HFFc6 (cell line): Measurements from ENCODE around the gene IYD. TPM values are rescaled to one million over a fixed set of nuclear protein-coding genes. Genes with fewer than 3 reads are reported as not detected.

Source experiments
- DNase-seq: peaks from one replicate; pipeline ENCODE4 v3.0.0-alpha.2; 2018
- H3K27ac Mint-ChIP-seq: 2 replicates; pipeline ENCODE4 v1.8.0; 2020; ENCODE audit warnings: mild to moderate bottlenecking, mixed read lengths
- H3K27me3 Mint-ChIP-seq: 2 replicates; pipeline ENCODE4 v1.8.0; 2021; ENCODE audit warnings: mild to moderate bottlenecking, moderate library complexity, mixed read lengths; ENCODE audit not compliant: insufficient read depth
- H3K36me3 Mint-ChIP-seq: 2 replicates; pipeline ENCODE4 v1.8.0; 2021; ENCODE audit warnings: low read depth, mixed read lengths
- H3K4me1 Mint-ChIP-seq: 2 replicates; pipeline ENCODE4 v1.8.0; 2020; ENCODE audit warnings: low read depth, mixed read lengths
- H3K4me3 Mint-ChIP-seq: 2 replicates; pipeline ENCODE4 v1.8.0; 2020; ENCODE audit warnings: mild to moderate bottlenecking, moderate library complexity, mixed read lengths
- H3K9me3 Mint-ChIP-seq: 2 replicates; pipeline ENCODE4 v1.8.0; 2020; ENCODE audit warnings: mild to moderate bottlenecking, mixed read lengths
- total RNA-seq, 6 experiments: library from RNA; stranded (reverse); fragmentation: NEBNext Ultra II Directional; extraction: Animal tissue kit (Norgen Biotek cat#: 25700); gene quantifications; 2 replicates in 1 of 6; 3 replicates in 5 of 6; pipeline ENCODE4 v1.2.3, GENCODE V29; 2021
- TF ChIP-seq, protein P1 (sequence below): fragments of 200-600 bp; sonication (generic); IDR thresholded peaks from 2 replicates; pipeline ENCODE4 v1.5.0; 2021; ENCODE audit warnings: antibody characterized with exemption, mild to moderate bottlenecking

Gene IYD
- total RNA-seq, 6 experiments from 2014 or later: not detected

DNA sequence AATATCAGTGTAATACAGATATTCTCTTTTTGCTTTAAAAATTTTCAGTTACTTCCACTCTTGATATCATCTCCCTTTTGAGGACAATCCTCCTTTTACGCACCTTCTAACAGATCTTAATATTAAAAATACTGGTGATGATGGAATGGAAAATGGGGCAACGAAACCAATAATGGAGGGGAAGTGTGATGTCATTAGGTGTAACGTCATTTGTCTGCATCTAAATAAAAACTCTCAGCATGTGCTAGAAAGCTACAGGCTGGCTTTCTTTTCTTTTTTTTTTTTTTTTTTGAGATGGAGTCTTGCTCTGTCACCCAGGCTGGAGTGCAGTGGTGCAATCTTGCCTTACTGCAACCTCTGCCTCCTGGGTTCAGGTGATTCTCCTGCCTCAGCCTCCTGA, 66.5 kb downstream of the IYD start:
- H3K4me1 Mint-ChIP-seq: no peaks in the 10 kb centered on the region
- H3K36me3 Mint-ChIP-seq: no peaks in the 10 kb centered on the region
- H3K27ac Mint-ChIP-seq: no peak overlapping the region
- no peaks in the 10 kb centered on the region; the same call in none of the 2 replicates for H3K27me3 Mint-ChIP-seq
- DNase-seq: no peak
- TF ChIP-seq, protein P1, sequence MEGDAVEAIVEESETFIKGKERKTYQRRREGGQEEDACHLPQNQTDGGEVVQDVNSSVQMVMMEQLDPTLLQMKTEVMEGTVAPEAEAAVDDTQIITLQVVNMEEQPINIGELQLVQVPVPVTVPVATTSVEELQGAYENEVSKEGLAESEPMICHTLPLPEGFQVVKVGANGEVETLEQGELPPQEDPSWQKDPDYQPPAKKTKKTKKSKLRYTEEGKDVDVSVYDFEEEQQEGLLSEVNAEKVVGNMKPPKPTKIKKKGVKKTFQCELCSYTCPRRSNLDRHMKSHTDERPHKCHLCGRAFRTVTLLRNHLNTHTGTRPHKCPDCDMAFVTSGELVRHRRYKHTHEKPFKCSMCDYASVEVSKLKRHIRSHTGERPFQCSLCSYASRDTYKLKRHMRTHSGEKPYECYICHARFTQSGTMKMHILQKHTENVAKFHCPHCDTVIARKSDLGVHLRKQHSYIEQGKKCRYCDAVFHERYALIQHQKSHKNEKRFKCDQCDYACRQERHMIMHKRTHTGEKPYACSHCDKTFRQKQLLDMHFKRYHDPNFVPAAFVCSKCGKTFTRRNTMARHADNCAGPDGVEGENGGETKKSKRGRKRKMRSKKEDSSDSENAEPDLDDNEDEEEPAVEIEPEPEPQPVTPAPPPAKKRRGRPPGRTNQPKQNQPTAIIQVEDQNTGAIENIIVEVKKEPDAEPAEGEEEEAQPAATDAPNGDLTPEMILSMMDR: no peak
- H3K4me3 Mint-ChIP-seq: no peak overlapping the region
- H3K9me3 Mint-ChIP-seq: peaks cover 7% of the 10 kb centered on the region; the same call in 1 of the 2 replicates

DNA sequence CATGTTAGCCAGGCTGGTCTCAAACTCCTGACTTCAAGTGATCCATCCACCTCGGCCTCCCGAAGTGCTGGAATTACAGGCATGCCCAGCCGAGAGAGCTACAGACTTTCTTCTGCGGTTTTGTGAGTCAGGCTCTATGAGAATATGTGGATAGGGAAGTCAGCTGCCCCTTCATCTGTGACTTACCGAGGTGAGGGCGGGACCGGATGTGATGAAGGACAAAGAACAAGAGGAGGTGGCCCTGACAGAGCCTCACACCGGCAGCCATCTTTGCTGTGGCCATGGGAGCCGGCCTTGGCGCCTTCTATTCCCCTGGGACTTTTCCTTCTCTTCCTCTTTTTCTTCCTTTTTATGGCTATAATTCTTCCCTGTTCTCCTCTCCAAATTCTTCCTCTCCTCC, 67.0 kb downstream of the IYD start:
- H3K4me3 Mint-ChIP-seq: no peak overlapping the region
- no peaks in the 10 kb centered on the region for H3K36me3 Mint-ChIP-seq
- H3K27me3 Mint-ChIP-seq: peaks cover under 1% of the 10 kb centered on the region
- DNase-seq: peak; percentile 0
- peaks cover 7% of the 10 kb centered on the region; the same call in 1 of the 2 replicates for H3K9me3 Mint-ChIP-seq
- no peak overlapping the region for H3K27ac Mint-ChIP-seq
- no peaks in the 10 kb centered on the region for H3K4me1 Mint-ChIP-seq
- TF ChIP-seq, protein P1: no peak

DNA sequence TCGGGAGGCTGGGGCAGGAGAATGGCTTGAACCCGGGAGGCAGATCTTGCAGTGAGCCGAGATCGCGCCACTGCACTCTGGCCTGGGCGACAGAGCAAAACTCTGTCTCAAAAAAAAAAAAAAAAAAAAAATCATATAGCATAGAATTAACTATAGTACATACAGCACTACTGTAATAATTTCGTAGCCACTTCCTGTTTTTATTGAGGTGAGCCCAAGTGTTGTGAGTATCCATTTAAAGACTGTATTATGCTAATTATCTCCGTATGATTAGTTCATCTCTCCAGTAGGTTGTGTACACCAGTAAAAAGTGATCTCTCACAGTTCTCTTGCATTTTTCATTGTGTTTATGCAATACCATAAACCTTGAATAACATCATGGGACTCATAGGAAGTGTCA, 70.6 kb downstream of the IYD start:
- no peak overlapping the region for H3K4me3 Mint-ChIP-seq
- DNase-seq: no peak
- no peaks in the 10 kb centered on the region for H3K4me1 Mint-ChIP-seq
- peaks cover 7% of the 10 kb centered on the region; the same call in 1 of the 2 replicates for H3K9me3 Mint-ChIP-seq
- TF ChIP-seq, protein P1: no peak
- no peak overlapping the region for H3K27ac Mint-ChIP-seq
- peaks cover 1% of the 10 kb centered on the region for H3K27me3 Mint-ChIP-seq
- H3K36me3 Mint-ChIP-seq: no peaks in the 10 kb centered on the region

DNA sequence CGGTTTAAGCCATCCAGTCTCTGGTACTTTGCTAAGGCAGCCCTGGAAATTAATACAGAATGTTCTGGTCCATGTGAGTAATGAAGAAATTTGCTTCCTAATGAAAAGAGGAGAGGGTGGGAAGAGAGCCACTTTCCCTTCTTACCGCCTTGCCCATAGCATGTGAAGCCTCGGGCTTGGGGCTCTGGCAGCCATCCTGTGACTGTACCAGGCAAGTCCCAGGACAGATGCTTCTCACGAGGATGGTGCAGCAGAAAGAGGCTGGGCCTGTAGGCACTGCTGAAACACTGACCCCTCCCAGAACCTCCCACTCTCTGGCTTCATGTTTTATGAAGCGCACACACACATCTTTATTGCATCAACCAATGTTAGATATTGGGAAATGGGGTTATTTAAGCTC, 74.8 kb downstream of the IYD start:
- Mint-ChIP-seq H3K9me3 (peaks cover 3% of the 10 kb centered on the region; the same call in 1 of the 2 replicates), H3K36me3 (no peaks in the 10 kb centered on the region), H3K4me3 (no peak overlapping the region), H3K27ac (no peak overlapping the region), H3K27me3 (peaks cover 1% of the 10 kb centered on the region), H3K4me1 (no peaks in the 10 kb centered on the region)
- DNase-seq: no peak
- TF ChIP-seq, protein P1: no peak

DNA sequence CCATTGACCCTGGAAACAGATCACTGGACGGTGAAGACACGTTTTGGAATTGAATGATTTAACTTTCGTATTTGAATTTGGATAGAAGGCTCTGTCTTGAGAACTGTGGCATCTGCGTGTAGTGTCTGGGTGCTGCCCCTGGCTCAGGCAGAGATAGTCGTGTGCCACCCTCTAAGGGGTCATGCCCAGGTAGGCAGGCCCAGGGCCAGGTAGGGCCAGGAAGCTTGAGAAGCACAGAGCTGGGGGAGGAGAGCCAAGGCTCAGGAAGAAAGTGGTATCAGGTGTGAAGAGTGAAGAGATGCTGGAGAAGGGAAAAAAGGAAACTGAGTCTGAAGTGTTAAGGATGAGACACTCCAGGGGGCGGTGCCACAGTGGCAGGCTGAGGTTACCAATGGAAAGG, 75.5 kb downstream of the IYD start:
- TF ChIP-seq, protein P1: no peak
- peaks cover 1% of the 10 kb centered on the region for H3K27me3 Mint-ChIP-seq
- H3K4me1 Mint-ChIP-seq: no peaks in the 10 kb centered on the region
- H3K4me3 Mint-ChIP-seq: no peak overlapping the region
- H3K27ac Mint-ChIP-seq: no peak overlapping the region
- H3K9me3 Mint-ChIP-seq: no peaks in the 10 kb centered on the region; the same call in 1 of the 2 replicates
- H3K36me3 Mint-ChIP-seq: no peaks in the 10 kb centered on the region
- DNase-seq: no peak

DNA sequence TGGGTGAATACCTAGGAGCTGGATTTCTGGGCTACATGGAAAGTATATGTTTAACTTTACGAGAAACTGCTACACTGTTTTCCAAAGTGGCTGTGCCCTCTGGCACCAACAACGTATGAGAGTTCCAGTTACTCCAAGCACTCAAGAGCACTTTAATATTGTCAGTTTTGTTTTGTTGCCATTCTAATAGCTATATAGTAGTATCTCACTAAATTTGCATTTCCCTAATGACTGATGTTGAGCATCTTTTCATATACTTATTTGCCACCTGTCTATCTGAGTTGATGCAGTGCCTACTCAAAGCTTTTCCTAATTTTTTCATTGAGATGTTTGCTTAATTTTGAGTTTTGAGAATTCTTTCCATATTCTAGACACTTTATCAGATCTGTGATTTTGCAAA, 76.7 kb downstream of the IYD start:
- Mint-ChIP-seq H3K27ac (no peak overlapping the region), H3K36me3 (no peaks in the 10 kb centered on the region), H3K4me1 (no peaks in the 10 kb centered on the region), H3K4me3 (no peak overlapping the region), H3K9me3 (no peaks in the 10 kb centered on the region), H3K27me3 (peaks cover 1% of the 10 kb centered on the region)
- DNase-seq: no peak
- TF ChIP-seq, protein P1: no peak
